D341Med (cell line): ENCODE results near the gene AKAP9.
"Not testable (repeated sequence)": the region's sequence is repeated elsewhere in the genome, so short reads cannot be mapped to it uniquely, and the experiment has no call there.

ENCODE experiments used
- DNase-seq: peaks from one replicate; pipeline ENCODE4 v3.0.0; 2012; ENCODE audit warnings: low spot score

Gene AKAP9

GRCh38 chr7:92061154-92061553, 120.5 kb downstream of the AKAP9 start:
- DNase-seq: no peak

DNA sequence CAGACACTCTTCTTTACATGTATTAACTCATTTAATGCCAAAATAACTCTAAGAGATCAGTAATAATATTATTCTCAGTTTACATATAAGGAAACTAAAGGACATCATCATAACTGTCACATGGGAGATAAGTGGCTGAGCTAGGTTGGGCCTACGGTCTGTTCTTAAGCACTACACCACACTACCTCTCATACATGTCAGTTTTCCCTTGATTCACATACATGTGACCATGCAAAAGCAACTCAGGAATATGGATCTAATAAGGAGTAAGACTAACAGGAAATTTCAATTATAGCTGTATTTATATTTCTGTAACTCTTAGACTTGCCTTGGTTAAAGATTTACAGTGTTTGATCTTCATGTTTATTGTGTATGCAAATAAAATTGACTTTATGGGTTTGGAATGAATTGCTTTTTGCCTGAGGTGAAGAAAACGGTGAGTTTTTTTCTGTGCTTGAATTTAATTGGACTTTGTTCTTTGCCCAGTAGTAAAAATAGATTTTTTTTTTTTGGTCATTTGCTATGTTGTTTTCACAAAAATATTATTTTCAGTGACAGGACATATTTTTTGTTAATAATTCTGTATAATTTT, 123.9 kb downstream of the AKAP9 start:
- no peak for DNase-seq

- no peak for DNase-seq
Measured at GRCh38 chr7:92071032-92071431, 130.4 kb downstream of the AKAP9 start.

- DNase-seq: no peak
Measured at GRCh38 chr7:92072121-92072520, 131.5 kb downstream of the AKAP9 start.

DNA sequence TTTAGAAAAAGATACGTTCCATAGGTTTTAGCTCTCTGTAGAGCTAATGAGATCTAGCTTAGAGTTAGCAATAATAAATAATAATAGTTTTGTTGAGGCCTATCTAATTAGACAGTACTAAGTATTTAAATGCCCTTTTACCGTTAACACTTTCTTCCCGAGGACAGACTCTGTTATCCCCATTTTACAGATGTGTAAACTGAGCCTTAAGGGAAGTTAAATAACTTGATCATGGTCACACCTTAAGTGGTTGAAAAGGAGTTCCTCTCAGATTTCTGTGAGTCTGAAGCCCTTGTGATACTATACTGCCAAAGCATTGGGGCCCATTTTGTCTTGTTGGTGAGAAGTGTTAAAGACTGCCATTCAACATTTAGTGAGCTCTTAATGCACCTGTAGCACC, 132.0 kb downstream of the AKAP9 start:
- no peak for DNase-seq

DNA sequence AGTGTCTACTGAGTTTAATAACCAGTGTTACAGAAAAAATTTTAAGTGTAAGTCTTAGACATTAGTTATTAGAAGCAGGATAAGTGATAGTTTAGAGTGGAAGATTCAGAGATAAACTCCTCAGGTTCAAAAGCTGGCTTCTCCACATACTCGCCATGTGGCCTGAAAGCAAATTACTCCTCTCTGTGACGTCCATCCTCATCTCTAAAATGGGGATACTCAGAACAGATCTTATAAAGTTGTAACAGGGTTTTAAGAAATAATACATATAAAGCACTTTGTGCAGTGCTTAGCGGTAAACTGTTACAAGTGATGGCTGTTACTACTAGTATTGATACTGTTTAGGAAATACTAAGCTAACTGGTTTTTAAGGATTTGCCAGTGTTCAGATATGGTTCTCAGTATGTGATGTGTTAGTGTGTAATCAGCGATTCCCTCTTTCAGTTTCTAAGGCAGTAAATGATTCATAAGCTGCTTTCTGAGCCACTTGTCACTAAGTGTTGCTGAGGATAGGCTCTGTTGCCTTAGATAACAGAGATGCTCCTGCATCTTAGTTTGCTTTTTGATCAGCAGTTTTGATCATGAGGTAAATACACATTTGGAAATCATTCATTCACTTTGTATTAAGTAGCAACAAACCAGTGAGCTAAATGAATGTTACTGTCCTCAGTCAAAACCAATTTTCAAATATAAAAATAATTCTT, 134.9 kb downstream of the AKAP9 start:
- DNase-seq: no peak

- DNase-seq: no peak
Measured at GRCh38 chr7:92076509-92076908, 135.8 kb downstream of the AKAP9 start.

GRCh38 chr7:92083922-92084321, 143.3 kb downstream of the AKAP9 start:
- not testable (repeated sequence) for DNase-seq

DNA sequence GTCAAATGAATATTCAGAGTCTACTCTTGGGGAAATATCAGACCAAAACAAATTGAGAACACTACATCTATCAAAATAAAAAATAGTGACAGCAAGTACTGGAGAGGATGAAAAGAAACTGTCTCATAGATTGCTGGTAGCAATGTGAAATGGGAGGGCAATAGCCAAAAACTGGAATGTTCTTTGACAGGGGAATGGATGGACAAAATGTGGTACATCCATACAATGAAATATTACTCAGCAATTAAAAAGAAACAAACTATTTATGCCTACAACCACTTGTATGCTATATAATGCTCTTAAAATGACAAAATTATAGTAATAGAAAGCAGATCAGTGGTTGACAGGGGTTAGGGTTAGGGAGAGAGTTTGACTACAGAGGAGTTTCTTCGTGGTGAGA, 147.6 kb downstream of the AKAP9 start:
- no peak for DNase-seq

DNA sequence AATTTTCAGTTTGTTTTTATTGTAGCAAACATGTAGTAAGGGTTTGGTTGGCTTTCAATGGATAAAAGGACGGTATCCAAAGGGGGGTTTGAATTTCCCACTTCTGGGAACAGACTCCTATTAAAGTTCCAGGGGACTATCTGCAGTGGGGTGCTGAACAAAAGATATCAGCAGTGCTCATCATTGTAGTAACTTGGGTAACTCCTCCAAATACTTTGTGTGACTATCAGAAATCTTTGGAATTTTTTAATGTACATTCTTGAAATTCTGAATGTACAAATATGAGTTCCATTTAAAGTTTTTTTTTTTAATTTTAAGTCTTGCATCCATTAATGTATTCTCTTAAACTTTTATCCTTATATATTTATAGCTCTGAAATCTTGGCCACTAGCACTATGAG, 151.5 kb downstream of the AKAP9 start:
- no peak for DNase-seq

GRCh38 chr7:92095380-92095779, 154.7 kb downstream of the AKAP9 start:
- no peak for DNase-seq

DNA sequence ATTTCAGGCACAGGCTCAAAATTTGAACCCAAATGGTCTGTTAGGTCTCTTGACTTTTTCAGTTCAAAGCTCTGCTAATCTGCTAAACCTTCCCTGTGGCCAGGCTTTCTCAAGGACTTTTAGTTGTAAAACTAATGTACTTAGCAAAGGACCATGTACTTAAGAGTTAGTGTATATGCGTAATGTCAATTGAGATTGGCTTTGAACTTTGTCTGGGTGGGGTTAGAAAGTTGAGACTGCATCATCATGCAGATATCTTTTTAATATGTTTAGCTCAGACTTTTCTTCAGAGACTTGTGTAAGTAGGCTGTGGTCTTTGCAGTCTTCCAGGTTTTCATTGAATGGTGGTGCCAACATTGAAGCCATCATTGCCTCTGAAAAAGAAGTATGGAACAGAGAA, 159.9 kb downstream of the AKAP9 start:
- no peak for DNase-seq

GRCh38 chr7:92102862-92103261, 162.2 kb downstream of the AKAP9 start:
- not testable (repeated sequence) for DNase-seq

GRCh38 chr7:92108821-92109220, 168.2 kb downstream of the AKAP9 start:
- no peak for DNase-seq

- DNase-seq: no peak
Measured at GRCh38 chr7:92110857-92111256, 170.2 kb downstream of the AKAP9 start.

GRCh38 chr7:92115821-92116220, 175.2 kb downstream of the AKAP9 start:
- DNase-seq: no peak

GRCh38 chr7:92116949-92117348, 176.3 kb downstream of the AKAP9 start:
- DNase-seq: no peak

DNA sequence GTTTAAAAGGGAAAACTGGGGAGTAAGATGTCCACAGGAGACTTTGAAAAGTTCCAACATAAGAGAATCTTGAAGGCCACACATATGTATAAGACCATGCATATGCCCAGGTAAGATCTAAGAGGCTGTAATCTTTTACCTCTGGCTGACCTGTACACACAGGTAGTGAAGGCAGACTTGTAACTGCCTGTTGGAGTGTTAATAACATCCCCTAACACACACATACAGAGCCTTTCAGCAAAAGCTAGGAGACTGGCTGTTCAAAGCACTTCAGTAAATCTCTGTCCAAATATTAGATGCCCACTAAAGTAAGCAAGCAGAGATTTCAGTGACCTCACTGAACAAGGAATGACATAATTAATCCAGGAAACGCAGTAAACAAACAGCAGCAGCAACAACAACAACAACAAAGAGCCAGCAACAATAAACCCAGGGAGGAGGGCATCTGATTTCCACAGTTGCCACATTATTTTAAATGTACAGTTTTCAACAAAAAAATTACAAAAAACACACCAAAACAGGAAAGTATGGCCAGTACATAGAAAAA, 178.6 kb downstream of the AKAP9 start:
- no peak for DNase-seq

GRCh38 chr7:92121681-92122080, 181.0 kb downstream of the AKAP9 start:
- no peak for DNase-seq

DNA sequence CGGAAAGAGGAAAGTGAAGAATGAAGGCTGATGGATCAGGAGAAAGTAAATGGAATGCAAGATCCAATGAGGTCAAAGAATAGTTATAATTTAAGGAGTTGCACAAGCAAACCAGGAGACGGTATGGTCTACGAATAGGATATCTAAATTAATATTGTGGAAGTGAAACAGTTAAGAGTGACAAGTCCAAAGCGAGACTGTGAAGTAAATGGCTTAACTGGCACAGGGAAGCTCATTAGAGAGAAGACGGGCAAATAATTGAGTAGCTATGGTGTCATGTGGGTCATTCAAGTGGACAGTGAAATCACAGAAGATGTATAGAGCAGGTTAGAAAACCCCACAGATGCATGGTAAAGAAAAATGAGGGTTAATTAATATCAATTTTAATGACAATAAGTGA, 190.4 kb downstream of the AKAP9 start:
- DNase-seq: no peak

- DNase-seq: no peak
Measured at GRCh38 chr7:92131764-92132330, 191.2 kb downstream of the AKAP9 start.

- DNase-seq: no peak
Measured at GRCh38 chr7:92133133-92133736, 192.6 kb downstream of the AKAP9 start.

GRCh38 chr7:92133737-92134270, 193.1 kb downstream of the AKAP9 start:
- DNase-seq: peak; percentile 81
